Measurements from ENCODE around the gene BBC3.

Gene BBC3

GRCh38 chr19:47256693-47257410, 25.9 kb upstream of the BBC3 start:
- H3K4me2 ChIP-seq (ENCODE audit: low read depth, low read length, poor library complexity, severe bottlenecking), result peak overlapping the region; percentile 68
- H3F3A ChIP-seq (ENCODE audit: insufficient read depth), result peaks cover 6% of the 10 kb centered on the region
- H3K27ac ChIP-seq (ENCODE audit: low read depth, low read length), result peak overlapping the region; percentile 68
- H3K36me3 ChIP-seq (ENCODE audit: low read length), result no peaks in the 10 kb centered on the region
- H3K9me3 ChIP-seq (ENCODE audit: insufficient read depth, low read length), result no peaks in the 10 kb centered on the region
- peak overlapping the region; percentile 58 for H3K4me3 ChIP-seq (ENCODE audit: insufficient read depth, low read length, poor library complexity, severe bottlenecking)
- no peaks in the 10 kb centered on the region for H3K9me2 ChIP-seq (replicated peaks; ENCODE audit: insufficient read depth, low read length)
- no peaks in the 10 kb centered on the region; the same call in 1 of the 2 replicates for H4K20me1 ChIP-seq (ENCODE audit: low read depth, low read length)
- TF ChIP-seq CTCF (IDR thresholded peaks at IDR 0.05; ENCODE audit: insufficient read depth, low read length, poor library complexity, severe bottlenecking) (no peak), EZH2phosphoT487 (conservative IDR thresholded peaks at IDR 0.05; ENCODE audit: low read length) (no peak)
- H3K27me3 ChIP-seq (ENCODE audit: low read length), result no peaks in the 10 kb centered on the region
- H3K79me2 ChIP-seq (ENCODE audit: insufficient read depth, low read length), result no peaks in the 10 kb centered on the region
- peak overlapping the region; percentile 45 for H3K9ac ChIP-seq (ENCODE audit: low read length)
- H2AFZ ChIP-seq (ENCODE audit: low read depth, low read length, severe bottlenecking), result peak overlapping the region; percentile 92

GRCh38 chr19:47255879-47256692, 25.1 kb upstream of the BBC3 start, which contains the start of gene CCDC9:
TSS of gene CCDC9 (plus strand) at chr19:47256525. CDS start at chr19:47258401, 1,876 bp downstream.
- Histone ChIP-seq H3K9ac (ENCODE audit: low read length) (peak within 1 kb of the TSS; percentile 45), H3K9me2 (replicated peaks; ENCODE audit: insufficient read depth, low read length) (no peaks in the 10 kb centered on the region), H3K36me3 (ENCODE audit: low read length) (no peaks in the 10 kb centered on the region), H3F3A (ENCODE audit: insufficient read depth) (peaks cover 6% of the 10 kb centered on the region), H3K79me2 (ENCODE audit: insufficient read depth, low read length) (no peaks in the 10 kb centered on the region), H3K9me3 (ENCODE audit: insufficient read depth, low read length) (no peaks in the 10 kb centered on the region), H3K27ac (ENCODE audit: low read depth, low read length) (peak within 1 kb of the TSS; percentile 68), H2AFZ (ENCODE audit: low read depth, low read length, severe bottlenecking) (peak within 1 kb of the TSS; percentile 92), H3K4me3 (ENCODE audit: insufficient read depth, low read length, poor library complexity, severe bottlenecking) (peak within 1 kb of the TSS; percentile 58), H4K20me1 (ENCODE audit: low read depth, low read length) (no peaks in the 10 kb centered on the region; the same call in 1 of the 2 replicates), H3K4me2 (ENCODE audit: low read depth, low read length, poor library complexity, severe bottlenecking) (peak within 1 kb of the TSS; percentile 68), H3K27me3 (ENCODE audit: low read length) (no peaks in the 10 kb centered on the region)
- TF ChIP-seq EZH2phosphoT487 (conservative IDR thresholded peaks at IDR 0.05; ENCODE audit: low read length) (no peak), CTCF (IDR thresholded peaks at IDR 0.05; ENCODE audit: insufficient read depth, low read length, poor library complexity, severe bottlenecking) (no peak)

GRCh38 chr19:47253970-47254369, 23.0 kb upstream of the BBC3 start:
- Histone ChIP-seq H3K9ac (ENCODE audit: low read length) (no peak overlapping the region), H3K4me3 (ENCODE audit: insufficient read depth, low read length, poor library complexity, severe bottlenecking) (no peak overlapping the region), H3K36me3 (ENCODE audit: low read length) (no peaks in the 10 kb centered on the region), H2AFZ (ENCODE audit: low read depth, low read length, severe bottlenecking) (no peak overlapping the region), H3K9me3 (ENCODE audit: insufficient read depth, low read length) (no peaks in the 10 kb centered on the region), H4K20me1 (ENCODE audit: low read depth, low read length) (no peaks in the 10 kb centered on the region; the same call in 1 of the 2 replicates), H3K27ac (ENCODE audit: low read depth, low read length) (no peak overlapping the region), H3K27me3 (ENCODE audit: low read length) (no peaks in the 10 kb centered on the region), H3K4me2 (ENCODE audit: low read depth, low read length, poor library complexity, severe bottlenecking) (no peak overlapping the region), H3F3A (ENCODE audit: insufficient read depth) (peaks cover 6% of the 10 kb centered on the region), H3K79me2 (ENCODE audit: insufficient read depth, low read length) (no peaks in the 10 kb centered on the region), H3K9me2 (replicated peaks; ENCODE audit: insufficient read depth, low read length) (no peaks in the 10 kb centered on the region)
- TF ChIP-seq CTCF (IDR thresholded peaks at IDR 0.05; ENCODE audit: insufficient read depth, low read length, poor library complexity, severe bottlenecking) (no peak), EZH2phosphoT487 (conservative IDR thresholded peaks at IDR 0.05; ENCODE audit: low read length) (no peak)

Data from SU-DHL-6 (cell line).